Measurements from ENCODE around the gene OSBPL7.

The OSBPL7 gene

GRCh38 chr17:47869114-47869513 is 47.5 kb upstream of the OSBPL7 start:
- Histone ChIP-seq H3K9me3 (ENCODE audit: control insufficient read depth, insufficient read depth, low read length) (no peaks in the 10 kb centered on the region), H4K20me1 (ENCODE audit: control insufficient read depth, insufficient read depth, low read depth, low read length) (no peaks in the 10 kb centered on the region), H3K27me3 (ENCODE audit: control insufficient read depth, low read length) (peaks cover 32% of the 10 kb centered on the region), H3K27ac (ENCODE audit: low read depth, low read length) (no peak overlapping the region), H3K4me3 (ENCODE audit: low read length) (no peak overlapping the region), H3F3A (ENCODE audit: control insufficient read depth, insufficient read depth) (no peaks in the 10 kb centered on the region), H3K9me2 (replicated peaks; ENCODE audit: control insufficient read depth, low read length) (no peaks in the 10 kb centered on the region), H3K4me1 (ENCODE audit: control insufficient read depth, low read length) (peaks cover 13% of the 10 kb centered on the region), H3K36me3 (ENCODE audit: control insufficient read depth, low read length) (no peaks in the 10 kb centered on the region), H3K4me2 (ENCODE audit: low read length) (no peak overlapping the region), H3K79me2 (ENCODE audit: control insufficient read depth, low read length) (no peaks in the 10 kb centered on the region)
- TF ChIP-seq EZH2phosphoT487 (IDR thresholded peaks at IDR 0.05; ENCODE audit: borderline replicate concordance, low read length) (no peak), CTCF (IDR thresholded peaks at IDR 0.05; ENCODE audit: low read depth, low read length, poor library complexity, severe bottlenecking) (no peak)

GRCh38 chr17:47867813-47868533 is 46.4 kb upstream of the OSBPL7 start:
- Histone ChIP-seq H4K20me1 (ENCODE audit: control insufficient read depth, insufficient read depth, low read depth, low read length) (no peaks in the 10 kb centered on the region), H3K9me2 (replicated peaks; ENCODE audit: control insufficient read depth, low read length) (no peaks in the 10 kb centered on the region), H3K79me2 (ENCODE audit: control insufficient read depth, low read length) (no peaks in the 10 kb centered on the region), H3K27me3 (ENCODE audit: control insufficient read depth, low read length) (peaks cover 32% of the 10 kb centered on the region), H3K4me1 (ENCODE audit: control insufficient read depth, low read length) (peaks cover 2% of the 10 kb centered on the region), H3K36me3 (ENCODE audit: control insufficient read depth, low read length) (no peaks in the 10 kb centered on the region), H3F3A (ENCODE audit: control insufficient read depth, insufficient read depth) (no peaks in the 10 kb centered on the region), H3K4me3 (ENCODE audit: low read length) (no peak overlapping the region), H3K4me2 (ENCODE audit: low read length) (no peak overlapping the region), H3K27ac (ENCODE audit: low read depth, low read length) (no peak overlapping the region), H3K9me3 (ENCODE audit: control insufficient read depth, insufficient read depth, low read length) (no peaks in the 10 kb centered on the region)
- TF ChIP-seq EZH2phosphoT487 (IDR thresholded peaks at IDR 0.05; ENCODE audit: borderline replicate concordance, low read length) (no peak), CTCF (IDR thresholded peaks at IDR 0.05; ENCODE audit: low read depth, low read length, poor library complexity, severe bottlenecking) (no peak)

DNA sequence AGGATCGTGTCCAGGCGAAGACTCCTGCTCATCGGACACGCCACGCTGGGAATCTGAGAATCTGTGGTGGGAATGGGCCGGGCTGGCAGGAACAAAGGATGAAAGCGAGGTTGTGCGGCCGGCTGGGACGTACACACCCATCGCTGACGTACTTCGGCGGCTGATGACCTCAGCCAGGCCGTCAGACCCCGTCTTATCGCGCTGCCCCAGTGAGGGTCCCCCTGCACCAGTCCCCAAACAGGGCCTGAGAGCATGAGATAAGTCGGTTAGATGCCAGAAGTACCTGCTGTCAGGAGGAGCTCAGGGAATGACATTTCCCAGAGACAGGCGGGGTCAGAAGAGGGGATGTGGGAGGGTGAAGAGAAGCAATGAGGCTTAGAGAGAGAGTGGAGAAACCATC is 45.3 kb upstream of the OSBPL7 start:
- Histone ChIP-seq H3K9me3 (ENCODE audit: control insufficient read depth, insufficient read depth, low read length) (no peaks in the 10 kb centered on the region), H3K9me2 (replicated peaks; ENCODE audit: control insufficient read depth, low read length) (no peaks in the 10 kb centered on the region), H4K20me1 (ENCODE audit: control insufficient read depth, insufficient read depth, low read depth, low read length) (no peaks in the 10 kb centered on the region), H3K79me2 (ENCODE audit: control insufficient read depth, low read length) (no peaks in the 10 kb centered on the region), H3K4me1 (ENCODE audit: control insufficient read depth, low read length) (no peaks in the 10 kb centered on the region), H3K4me3 (ENCODE audit: low read length) (no peak overlapping the region), H3K4me2 (ENCODE audit: low read length) (no peak overlapping the region), H3K27me3 (ENCODE audit: control insufficient read depth, low read length) (peaks cover 28% of the 10 kb centered on the region), H3K27ac (ENCODE audit: low read depth, low read length) (no peak overlapping the region), H3F3A (ENCODE audit: control insufficient read depth, insufficient read depth) (no peaks in the 10 kb centered on the region), H3K36me3 (ENCODE audit: control insufficient read depth, low read length) (no peaks in the 10 kb centered on the region)
- TF ChIP-seq CTCF (IDR thresholded peaks at IDR 0.05; ENCODE audit: low read depth, low read length, poor library complexity, severe bottlenecking) (no peak), EZH2phosphoT487 (IDR thresholded peaks at IDR 0.05; ENCODE audit: borderline replicate concordance, low read length) (no peak)

All from DOHH2 (cell line).